NCI-H1417 (cell line): ENCODE data around the gene CYP11A1.

Experiments used
- DNase-seq, 3 experiments: peaks; one replicate each; lab custom pipeline; 2025; lab: John Stamatoyannopoulos, UW

The CYP11A1 gene

DNA sequence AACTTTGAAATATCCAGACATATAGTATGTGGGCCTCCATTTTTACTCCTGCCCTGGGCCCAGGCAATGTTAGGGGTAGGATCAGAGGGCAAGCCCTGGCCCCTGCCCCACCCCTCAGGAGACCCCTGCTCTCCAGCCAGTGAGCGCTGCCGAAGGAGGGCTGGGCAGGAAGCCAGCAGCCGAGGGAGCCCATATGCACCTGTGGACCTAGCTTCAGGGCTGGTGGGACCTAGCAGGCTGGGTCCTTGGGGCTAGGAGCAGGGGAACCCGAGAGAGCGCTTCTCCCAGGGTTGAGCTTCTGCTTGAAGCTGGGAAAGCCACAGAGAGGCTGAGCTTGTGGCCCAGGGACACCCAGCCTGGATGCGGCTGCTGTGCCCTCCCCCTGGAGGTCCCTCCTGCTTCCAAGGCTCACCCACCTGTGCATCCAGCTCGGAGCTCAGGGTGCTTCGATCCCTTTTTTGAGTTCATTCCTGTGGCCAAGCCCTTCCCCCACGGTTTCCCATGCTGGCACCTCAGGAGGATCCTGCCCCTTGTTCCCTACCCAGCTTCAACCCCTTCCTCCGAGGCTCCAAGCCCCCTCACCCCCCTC lies 21.0 kb upstream of the CYP11A1 start:
- no peak for DNase-seq

DNA sequence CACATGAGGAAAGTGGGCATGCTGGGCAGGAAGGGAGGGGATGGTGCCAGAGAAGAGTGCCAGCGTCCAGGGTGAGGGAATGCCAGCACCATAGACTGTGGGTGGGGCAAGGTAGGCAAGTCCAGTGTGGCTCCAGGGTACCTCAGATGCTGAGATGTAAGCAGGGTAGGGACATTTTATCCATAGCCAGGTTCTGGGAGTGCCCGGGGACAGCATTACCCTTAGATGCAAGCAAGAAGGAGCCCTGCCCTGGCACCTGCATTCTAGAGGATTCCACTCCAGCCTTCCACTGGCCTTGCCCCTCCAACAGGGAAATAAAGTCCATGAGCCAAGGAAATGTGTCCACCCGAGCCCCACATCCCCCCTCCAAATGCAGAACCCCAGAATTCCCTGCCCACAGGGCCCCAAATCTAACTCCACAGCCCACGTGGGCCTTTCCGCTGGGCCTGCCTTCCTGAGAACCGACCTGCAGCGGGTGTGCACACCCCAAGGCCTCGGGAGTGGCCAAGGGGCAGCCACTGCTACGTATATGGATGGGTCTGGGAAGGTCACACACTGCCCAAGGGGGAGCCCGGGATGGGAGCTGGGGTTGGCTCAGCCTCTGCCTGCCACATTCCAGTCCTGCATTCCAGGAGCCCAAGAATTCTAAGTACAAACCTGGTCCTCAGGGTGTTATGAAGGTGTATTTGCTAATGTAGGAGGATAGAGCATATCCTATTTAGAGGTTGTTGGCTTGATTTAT lies 20.3 kb upstream of the CYP11A1 start:
- DNase-seq, result no peak

DNA sequence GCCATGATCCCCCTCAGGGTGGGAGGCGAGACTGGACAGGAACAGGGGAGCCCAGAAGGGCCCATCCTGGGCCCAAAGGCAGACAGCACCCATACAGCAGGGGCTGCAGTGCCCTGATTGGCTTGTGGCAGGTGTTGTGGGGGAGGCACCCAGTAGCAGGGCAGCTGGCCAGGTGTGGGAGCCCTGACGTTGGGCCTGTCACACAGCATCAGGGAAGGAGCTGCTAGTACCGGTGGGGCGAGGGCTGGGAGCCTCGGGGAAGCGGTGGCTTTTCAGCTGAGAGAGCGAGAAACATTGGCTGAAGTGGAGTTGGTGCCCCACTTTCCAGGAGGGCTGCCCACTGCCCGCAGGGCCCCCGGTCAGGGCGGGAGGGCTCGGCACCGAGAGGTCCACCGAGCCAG lies 19.7 kb upstream of the CYP11A1 start:
- no peak for DNase-seq

DNA sequence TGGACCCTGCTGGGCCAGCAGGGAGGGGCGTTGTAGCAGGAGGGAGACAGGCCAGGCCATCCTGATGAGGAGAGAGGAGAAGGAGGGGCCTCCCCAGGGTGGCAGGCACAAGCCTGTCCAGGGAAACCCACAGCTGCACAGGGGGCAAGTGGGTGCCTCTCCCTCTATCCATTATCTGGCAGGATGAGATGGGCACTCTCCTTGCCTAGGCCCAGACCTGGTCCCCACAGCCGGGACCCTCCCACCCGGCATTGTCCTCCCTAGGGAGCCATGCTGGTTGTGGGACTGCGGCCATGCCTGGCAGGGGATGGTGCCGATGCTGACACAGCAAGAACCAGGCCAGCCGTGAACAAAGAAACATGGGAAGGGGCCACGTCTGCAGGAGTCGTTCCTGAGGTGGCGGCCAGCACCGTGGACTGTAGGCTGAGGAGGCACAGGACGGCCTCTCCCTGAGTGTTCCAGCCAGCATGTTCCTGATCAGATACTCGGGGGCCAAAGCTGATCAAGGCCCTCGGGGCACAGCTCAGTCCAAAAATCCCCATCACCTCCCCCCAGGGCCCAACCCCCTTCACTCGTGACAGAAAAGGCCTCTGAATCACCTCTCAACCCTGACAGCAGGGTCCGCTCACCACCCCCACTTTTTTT lies 19.2 kb upstream of the CYP11A1 start:
- DNase-seq, result no peak

DNA sequence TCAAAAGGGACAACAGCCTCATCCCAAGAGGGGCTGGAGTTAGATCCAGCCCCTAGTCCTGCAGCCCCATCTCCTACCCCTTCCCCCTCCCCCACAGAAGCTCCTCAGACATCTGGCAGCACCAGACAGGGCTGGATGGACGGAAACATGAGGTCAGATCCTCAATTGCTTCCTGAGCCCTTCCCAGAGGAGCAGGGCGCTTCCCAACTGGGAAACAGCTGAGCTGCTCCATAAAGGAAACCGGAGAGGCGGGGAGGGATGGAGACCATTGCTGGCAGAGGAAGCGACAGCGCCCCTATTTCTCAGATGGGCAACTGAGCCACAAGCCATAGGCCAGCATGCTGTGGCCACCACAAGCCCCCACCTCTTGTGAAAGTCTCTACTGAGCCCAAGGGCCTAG lies 18.3 kb upstream of the CYP11A1 start:
- DNase-seq, result no peak

DNA sequence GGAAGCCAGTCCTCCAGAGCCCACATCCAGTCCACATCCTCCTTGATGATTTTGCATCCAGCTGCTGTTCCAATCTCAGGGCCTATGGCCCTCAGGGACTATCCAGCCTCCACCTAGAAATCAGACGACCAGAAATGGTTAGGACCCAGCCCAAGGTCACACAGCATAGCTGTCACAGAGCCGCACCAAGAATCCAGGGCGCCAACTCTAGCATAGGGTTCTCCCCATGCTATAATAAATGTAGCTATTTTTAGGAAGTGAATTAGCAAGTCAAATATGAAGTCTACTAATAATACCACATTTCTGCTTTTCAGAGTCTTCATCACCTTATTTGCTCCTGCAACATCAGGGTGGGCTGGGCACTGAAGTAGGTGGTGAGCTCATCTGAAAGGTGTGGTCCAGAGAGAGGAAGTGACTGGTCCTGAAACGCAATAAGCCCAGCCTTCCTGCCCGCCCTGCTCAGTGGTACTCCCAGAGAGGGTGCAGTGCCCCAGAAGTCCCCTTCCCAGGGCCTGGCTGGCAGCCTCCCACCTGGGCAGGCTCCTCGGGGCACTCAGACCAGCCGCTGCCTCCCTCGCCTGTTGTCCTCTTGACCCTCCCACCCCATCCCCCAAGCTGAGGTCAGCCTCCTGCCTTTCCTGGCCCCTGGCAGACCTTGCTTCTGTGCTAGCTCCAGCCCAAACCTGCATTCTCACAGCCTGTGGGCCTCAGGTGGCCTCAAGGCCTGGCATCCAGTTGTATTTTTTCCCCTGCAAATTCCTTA lies 17.6 kb upstream of the CYP11A1 start:
- no peak for DNase-seq

DNA sequence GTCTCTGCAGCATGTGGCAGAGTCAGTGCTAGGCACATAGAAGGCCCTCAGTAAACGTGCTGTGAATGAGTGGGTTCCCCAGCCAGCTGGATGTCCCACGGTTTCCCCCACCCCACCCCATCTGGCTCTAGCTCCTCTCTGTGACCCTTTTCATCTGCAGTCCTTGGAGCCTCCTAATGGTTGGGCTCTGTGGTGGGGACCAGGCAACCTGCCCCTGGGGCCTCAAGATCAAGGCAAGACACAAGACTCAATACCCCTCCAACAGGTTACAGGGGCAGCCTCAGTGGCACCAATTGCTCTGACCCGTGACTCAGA lies 17.1 kb upstream of the CYP11A1 start:
- no peak for DNase-seq

DNA sequence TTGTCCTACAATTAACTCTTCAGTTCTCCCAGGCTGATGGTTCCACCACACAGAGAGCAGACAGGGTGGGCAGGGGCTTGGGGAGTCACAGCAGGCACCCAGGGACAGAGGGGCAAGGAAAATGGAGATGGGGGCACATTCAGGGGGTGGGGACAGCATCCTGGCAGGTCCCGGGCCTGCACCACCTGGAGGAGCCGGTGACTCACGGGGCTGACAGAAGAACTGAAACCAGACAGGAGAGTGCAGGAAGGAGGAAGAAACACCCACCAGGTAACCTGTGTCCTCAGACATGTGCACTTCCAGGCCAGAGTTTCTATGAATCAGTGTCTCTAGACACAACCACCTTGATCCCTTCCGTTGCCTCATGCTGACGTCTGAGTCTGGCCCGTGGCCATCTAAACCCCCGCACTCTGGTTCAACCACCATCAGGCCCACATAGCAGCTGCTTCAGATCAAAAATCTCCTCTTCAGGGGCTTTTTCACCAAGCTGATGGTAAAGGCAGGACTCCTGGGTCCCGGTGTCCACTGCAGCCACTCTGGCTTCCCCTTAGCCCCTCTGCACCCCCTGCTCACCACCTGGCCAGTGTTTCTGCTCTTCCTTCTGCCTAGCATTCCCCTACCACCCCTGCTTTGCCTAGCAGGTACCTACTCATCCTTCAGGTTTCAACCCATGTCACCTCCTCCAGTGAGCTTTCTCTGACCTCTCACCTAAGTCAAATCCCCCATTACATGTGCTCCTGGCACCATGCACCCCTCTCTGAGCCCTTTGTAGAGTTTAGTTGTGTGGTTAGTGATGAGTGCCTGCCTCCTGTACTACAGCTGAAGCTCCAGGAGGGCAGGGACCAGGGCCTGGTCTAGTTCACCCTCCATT lies 16.5 kb upstream of the CYP11A1 start:
- DNase-seq, result no peak

DNA sequence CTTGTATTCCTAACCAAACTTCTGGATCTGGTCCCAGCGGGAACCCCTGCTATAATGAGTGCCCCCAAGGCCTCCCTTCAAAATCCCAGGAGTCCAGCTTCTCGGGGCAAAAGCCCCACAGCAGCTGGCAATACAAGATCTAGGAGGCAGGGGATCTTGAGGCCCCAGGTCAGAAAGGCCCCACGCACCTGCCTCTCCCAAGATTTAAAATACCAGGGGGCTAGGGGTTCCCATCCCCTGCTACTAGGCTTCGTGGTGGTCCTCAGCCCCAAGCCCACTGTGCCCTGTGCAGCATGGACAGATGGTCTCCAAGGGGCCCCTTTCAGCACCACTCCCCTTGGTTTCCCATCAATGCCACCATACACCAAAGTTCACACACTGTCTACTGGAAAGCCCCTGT lies 15.8 kb upstream of the CYP11A1 start:
- DNase-seq, result no peak

DNA sequence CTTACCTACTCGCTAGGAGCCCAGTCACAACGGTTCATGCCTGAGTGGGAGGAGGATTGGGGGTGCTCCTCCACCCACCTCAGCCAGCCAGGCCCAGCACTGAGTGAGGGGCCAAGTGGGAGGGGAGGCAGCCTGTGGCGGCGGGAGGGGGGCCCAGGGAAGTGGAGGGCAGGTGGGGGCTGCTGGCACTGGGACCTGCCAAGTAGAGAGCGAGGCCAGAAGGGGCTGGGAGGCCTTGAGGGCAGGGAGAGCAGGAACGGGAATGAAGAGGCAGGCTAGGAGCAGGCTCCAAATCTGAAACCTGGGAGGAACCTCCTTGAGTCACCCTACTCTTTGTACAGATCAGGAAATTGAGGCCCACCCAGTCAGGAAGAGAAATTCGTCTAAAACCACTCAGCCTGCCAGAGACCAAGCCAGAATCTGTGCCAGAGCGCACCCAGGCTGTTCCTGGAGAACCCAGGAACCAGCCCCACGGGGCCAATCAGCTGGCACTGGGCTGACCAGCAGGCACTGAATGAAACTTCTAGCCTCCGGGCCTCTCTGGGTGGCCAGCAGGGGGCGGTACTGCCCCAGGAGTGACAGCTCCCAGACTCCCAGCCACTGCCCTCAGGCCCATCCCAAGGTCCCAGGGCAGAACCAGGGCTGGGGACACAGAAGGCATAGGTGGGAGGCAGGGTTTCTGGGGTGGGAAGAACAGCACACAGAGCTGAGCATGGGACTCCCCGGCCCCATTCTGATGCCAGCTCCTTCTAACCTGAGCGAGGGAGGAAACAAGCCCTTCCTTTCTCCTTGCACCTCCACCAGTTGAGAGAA lies 14.8 kb upstream of the CYP11A1 start:
- peak; percentile 39 to 76 (median 60) for DNase-seq

DNA sequence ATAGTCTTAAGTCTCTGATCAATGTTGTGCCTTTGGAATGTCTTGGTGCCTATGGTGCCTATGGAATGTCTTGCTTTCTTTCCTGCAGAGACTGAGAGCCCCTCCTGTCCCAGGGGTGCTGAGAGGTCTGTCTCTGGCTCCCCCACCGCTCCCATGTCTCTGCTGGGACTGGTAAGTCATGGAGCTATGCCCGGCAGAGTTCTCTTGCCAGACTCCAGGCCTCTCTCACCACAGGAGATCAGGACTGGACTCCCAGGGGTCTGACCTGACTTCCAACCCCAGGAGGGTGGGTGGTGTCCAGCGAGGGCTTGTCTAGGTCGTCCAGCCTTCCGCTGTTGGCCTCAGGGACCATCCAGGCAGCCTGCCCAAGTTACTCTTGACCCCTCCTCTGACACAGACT lies 14.0 kb upstream of the CYP11A1 start:
- no peak for DNase-seq

DNA sequence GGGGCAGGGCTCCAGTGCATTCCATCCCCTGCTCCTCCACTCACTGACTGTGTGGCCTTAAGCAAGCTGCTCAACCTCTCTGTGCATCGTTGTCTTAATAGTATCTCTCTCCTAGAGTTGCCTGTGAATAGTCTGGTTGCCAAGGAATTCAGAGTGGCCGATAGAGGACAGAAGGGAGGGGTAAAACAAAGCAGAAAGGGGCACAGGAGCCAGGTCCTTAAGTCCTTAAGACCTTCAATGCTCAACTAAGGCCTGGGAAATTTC lies 13.7 kb upstream of the CYP11A1 start:
- DNase-seq, result no peak

DNA sequence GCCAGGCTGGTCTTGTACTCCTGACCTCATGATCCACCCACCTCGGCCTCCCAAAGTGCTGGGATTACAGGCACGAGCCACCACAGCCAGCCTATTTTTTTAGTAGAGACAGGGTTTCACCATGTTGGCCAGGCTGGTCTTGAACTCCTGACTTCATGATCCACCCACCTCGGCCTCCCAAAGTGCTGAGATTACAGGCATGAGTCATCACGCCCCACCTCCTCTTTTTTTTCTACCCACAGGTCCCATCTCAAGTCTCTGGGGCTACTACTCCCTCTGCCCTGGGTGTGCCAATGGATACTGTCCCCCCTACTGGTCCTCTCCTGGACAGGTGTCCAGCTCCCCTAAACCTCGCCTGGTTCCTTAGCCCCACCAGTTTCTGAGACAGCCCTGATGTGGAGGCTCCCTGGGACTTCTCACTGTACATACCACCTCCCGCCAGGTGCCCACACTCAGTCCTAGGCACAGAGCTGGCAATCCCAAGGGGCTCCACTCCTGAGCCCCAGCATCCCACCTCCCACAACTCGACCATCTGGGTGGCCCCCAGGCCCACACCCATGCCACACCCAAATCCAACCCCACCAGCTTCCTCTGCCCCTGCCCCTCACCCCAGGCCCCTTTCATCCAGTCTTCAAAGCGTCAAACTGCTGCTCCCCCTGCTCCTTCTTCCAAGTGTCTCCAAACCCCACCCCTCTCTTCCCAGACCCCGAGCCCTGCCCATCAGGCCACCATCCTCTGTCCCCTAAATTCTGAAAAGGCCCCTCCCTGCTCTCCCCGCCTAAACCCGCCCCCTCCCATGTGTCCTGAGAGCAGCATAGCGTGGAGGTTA lies 13.1 kb upstream of the CYP11A1 start:
- no peak for DNase-seq

DNA sequence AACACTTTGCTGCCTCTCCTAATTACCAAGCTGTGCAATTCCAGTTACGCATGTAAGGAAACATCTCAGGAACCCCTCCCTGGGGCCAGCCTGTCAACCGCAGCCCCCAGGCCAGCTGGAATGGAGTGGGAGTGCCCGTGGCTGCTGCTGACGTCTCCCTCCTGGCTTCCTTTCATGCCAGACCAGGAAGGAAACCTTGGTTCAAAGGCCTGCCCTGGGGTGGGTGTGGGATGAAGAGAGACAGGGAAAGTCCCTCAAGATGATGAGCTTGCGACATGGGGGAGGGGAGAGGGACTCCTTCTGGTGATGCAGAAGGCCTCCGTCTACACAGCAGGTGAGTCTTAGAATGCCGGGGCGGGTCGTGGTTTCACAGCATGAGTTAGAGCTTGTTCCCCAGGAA lies 11.4 kb upstream of the CYP11A1 start:
- DNase-seq, result peak in 2 of 3 experiments; percentile 62 to 75

DNA sequence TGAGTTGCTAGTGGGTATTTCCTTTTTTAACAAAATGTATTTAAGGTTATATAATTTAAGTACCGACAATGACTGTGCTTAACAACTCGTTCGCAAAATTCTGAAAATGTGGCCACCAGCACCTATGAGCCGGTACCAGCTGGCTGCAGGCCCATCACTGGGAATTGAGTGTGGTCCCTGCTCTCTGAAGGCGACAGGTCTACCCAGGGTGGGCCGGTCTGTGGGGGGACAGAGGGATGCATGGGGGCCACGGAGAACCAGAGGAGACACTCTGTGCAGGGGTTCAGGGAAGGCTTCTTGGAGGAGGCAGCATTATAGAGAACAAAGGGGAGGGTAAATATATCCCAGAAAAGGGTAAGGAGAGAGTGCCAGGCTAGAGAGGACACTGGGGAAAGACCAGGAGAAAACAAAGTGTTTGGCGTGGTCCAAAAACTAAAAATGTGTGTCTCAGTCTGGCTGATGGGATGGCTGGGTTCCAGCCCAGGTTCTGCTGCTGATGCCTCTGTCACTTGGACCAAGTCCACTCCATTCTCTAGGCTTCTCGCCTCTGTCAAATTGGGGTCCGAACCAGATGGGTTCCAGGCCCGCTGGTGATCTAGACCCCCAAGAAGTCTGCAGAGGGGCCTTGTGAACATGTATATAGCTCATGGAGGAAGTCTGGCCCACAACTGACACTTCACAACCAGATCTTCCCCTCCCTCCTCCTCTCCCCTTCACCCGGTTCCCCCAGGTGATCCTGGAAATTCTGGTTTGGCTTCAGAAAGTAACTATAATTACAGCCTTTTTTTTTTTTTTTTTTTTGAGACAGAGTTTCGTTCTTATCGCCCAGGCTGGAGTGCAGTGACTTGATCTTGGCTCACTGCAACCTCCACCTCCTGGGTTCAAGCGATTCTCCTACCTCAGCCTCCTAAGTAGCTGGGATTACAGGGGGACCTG lies 10.7 kb upstream of the CYP11A1 start:
- peak in 2 of 3 experiments; percentile 58 to 75 for DNase-seq

DNA sequence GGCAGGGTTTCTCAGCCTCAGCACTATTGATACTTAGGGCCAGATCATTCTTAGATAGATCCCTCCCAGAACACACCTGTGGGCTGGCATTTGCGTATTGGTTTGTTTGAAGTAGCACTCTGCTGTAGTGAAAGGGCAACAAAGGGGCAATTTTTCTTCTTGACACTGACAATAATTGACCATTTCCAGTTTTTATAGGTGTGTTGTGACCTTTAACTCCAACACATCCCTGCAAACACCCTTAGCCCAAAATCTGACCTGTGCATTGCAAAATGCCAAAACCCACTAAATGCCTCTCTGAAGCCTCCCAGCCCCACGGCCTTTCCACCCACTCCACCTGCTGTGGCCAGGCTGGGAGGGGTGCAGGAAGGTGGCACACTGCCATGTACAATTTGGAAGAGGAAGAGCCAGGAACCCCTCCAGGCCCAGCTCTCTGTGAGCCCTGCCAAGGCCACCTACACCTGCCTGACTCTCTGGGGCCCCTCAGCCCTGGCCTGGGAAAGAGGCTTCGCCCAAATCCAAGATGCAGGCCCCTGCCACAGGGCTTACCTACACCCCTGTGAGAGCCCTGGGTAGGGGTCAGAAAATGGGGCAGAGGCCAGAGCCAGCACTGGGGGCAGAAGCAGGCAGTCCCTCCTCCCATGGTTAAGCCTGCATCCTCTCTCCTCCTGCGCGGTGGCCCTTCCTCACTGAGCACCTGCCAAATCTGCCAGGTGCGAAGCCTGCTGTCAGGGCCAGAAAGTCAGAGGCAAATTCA lies 9.6 kb upstream of the CYP11A1 start:
- DNase-seq, result peak in 2 of 3 experiments; percentile 35 to 56

DNA sequence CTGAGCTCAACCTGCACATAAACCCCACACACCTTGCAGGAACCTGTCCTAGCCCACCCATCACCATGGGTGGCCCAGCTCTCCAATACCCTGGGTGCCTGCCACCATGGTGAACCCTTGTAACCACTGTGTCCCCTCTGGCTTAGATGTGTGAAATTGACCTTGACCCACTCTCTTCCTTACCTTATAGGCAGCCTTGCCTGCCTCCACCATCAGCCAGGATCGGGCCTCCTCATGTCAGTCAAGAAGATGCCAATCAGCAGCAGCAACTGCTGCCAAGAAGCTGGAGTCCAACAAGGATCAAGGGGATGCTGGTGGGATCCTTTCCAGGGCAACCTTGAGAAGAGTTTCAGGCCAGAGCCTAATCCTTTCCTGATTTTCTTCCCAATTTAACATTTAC lies 8.8 kb upstream of the CYP11A1 start:
- no peak for DNase-seq

DNA sequence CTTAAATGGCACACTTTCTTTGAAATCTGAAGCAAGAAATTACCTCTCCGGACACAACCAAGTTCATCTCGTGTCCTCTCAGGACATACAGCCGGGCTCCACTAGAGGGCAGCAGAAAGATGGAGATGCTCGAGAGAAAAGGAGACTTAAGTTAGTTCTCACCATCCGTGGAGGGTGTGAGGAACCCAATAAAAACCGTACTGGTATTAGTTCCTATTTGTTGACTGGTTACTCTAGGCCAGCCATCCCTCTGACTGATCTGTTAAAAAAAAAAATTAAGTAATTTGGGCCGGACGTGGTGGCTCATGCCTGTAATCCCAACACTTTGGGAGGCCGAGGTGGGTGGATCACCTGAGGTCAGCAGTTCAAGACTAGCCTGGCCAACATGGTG lies 7.9 kb upstream of the CYP11A1 start:
- peak; percentile 83 to 95 (median 83) for DNase-seq
